ENCODE measurements around the gene RIPPLY3.
"Not testable (repeated sequence)": the region's sequence is repeated elsewhere in the genome, so short reads cannot be mapped to it uniquely, and the experiment has no call there.

RIPPLY3 gene

DNA sequence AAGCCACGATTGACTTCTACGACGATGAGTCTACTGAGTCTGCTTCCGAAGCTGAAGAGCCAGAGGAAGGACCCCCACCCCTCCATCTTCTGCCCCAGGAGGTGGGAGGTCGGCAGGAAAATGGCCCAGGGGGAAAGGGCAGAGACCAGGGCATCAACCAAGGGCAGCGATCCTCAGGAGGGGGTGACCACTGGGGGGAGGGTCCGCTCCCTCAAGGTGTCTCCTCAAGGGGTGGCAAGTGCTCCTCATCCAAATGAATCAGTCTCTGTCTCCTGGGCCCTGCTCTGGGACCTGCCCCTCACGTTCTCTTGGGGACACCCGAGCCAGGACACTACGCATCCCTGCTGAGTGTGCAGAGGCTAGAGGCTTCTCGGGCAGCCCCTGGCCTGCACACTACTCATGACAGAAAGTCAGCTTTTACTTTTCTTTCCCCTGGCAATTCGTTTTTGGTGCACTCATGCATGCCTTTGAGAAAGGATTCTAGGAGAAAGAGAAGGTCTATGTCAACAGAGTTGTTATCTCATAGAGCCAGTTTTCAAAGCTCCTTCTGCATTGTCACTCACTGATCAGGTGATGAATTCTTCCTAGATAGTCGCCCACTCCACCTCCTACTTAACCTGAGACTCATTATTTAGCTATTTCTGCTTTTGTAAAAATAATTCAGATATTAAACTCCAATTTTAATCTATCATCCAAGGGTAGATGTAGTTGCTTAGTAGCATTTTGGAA is 11.6 kb downstream of the RIPPLY3 start:
- DNase-seq (ENCODE audit: low read depth in 2 of 2): no peak

GRCh38 chr21:37026499-37026898 is 20.0 kb downstream of the RIPPLY3 start:
- no peak for DNase-seq (ENCODE audit: low read depth in 2 of 2)

GRCh38 chr21:37028570-37028969 is 22.1 kb downstream of the RIPPLY3 start:
- no peak for DNase-seq (ENCODE audit: low read depth in 2 of 2)

- no peak for DNase-seq (ENCODE audit: low read depth in 2 of 2)
Measured at GRCh38 chr21:37030864-37031263, 24.4 kb downstream of the RIPPLY3 start.

DNA sequence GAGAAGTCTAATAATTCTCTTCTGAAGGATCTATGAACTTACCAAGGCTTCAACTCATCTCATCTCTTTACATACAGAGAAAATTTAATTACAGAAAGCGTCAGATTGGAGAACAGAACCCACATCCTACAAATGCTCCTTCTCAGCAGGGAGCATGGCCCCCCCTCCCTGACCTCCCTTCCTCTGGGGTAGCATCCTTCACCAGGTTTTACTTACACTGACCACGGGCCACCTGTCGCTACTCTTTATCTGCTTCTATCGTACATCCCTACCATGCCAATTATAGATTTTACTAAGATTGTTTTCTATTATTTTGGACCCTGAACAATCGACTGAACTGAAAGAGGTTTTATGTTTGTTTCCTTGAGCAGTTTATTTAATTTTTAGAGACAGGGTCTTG is 25.8 kb downstream of the RIPPLY3 start:
- DNase-seq (ENCODE audit: low read depth in 2 of 2): no peak

DNA sequence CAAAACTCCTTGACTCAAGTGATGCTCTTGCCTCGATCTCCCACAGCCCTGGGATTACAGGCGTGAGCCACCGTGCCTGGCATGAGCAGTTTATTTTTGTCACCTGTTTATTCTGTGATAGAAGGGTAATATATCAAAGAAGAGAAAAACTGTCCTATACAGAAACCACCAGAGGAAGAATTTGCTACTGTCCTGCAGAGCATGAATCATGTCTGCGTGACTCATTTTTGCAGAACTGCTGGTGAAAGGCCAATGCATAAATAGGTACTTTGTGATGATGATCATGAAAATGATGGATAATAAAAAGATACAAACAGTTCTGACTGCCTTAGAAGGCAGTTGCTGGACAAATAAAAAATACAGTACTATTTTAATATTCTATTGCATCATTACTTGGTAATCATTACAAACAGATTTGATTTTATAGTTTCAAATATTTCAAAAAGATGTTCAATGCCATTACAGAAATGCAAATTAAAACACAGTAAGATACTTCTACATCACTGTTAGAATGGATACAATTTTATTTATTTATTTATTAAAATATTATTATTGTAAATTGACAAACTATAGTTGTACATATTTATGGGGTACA is 26.5 kb downstream of the RIPPLY3 start:
- peak in 1 of 2 experiments; percentile 4 for DNase-seq (ENCODE audit: low read depth in 2 of 2)

DNA sequence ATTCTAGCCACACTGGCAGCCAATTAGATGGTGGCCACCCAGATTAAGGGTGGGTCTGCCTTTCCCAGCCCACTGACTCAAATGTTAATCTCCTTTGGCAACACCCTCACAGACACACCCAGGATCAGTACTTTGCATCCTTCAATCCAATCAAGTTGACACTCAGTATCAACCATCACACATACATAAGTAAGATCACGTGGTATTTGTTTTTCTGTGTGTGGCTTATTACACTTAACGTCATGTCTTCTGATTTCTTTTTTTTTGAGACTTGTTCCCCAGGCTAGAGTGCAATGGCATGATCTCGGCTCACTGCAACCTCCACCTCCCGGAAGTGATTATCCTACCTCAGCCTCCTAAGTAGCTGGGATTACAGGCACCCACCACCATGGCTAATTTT is 27.9 kb downstream of the RIPPLY3 start:
- DNase-seq (ENCODE audit: low read depth in 2 of 2): not testable (repeated sequence)

DNA sequence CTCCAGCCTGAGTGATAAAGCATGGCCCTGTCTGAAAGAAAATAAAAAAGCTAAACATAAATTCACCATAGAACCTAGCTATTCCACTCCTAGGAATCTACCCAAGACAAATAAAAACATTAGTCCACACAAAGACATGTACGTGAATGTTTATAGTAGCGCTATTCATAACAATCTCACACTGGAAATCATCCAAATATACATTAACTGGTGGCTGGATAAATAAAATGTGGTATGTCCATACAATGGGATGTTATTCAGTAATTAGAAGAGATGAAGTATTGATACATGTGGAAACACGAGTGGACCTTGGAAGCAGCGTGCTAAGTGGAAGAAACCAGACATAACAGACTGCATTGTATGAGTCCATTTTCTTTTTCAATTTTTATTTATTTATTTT is 29.7 kb downstream of the RIPPLY3 start:
- DNase-seq (ENCODE audit: low read depth in 2 of 2): no peak

DNA sequence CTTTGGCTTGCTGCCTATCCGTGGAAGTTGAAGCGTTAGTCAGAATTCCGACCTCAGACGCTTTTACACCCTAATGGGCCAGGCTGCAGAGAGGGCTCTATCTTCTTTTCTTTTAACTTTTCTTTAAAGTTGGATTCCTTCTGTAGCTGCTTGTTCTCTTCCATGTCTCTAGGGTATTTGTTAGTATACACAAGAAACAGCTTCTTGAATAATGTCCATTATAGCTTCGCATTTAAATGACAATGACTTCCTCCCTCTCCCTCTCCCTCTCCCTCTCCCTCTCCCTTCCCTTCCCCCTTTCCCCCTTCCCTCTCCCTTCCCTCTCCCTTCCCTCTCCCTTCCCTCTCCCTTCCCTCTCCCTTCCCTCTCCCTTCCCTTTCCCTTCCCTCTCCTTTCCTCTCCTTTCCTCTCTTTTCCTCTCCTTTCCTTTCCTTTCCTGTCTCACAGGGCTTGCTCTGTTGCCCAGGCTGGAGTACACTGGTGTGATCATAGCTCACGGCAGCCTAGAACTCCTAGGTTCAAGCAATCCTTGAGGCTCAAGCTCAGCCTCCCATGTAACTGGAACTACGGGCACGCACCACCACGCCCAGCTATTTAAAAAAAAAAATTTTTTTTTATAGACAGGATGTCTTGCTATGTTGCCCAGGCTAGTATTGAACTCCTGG is 33.0 kb downstream of the RIPPLY3 start:
- DNase-seq (ENCODE audit: low read depth in 2 of 2): no peak

GRCh38 chr21:37040212-37040611 is 33.7 kb downstream of the RIPPLY3 start:
- DNase-seq (ENCODE audit: low read depth in 2 of 2): no peak

GRCh38 chr21:37041706-37042271 is 35.3 kb downstream of the RIPPLY3 start:
- DNase-seq (ENCODE audit: low read depth in 2 of 2): no peak

DNA sequence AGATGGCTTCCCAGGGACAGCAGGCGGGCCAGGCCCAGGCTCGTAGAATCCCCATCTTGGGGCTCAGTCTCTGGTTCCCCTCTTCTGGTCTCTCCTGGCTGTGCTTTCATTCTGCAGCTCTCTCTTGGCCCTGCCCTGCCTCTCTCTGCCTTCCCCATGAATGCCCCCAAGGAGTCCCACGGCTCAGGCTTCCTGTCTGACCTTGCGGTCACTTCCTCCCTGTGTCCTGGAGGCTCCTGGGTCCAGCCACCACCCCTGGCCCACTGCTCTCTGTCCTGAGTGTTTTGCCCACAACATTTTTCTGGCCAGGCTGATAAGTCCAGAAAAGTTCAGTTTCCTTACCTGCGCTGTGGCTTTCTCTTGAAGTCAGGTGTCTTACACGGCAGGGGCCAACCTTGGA is 37.3 kb downstream of the RIPPLY3 start:
- no peak for DNase-seq (ENCODE audit: low read depth in 2 of 2)

GRCh38 chr21:37044643-37045042 is 38.1 kb downstream of the RIPPLY3 start:
- DNase-seq (ENCODE audit: low read depth in 2 of 2): no peak

- no peak for DNase-seq (ENCODE audit: low read depth in 2 of 2)
Measured at GRCh38 chr21:37045149-37045548, 38.6 kb downstream of the RIPPLY3 start.

GRCh38 chr21:37045556-37045955 is 39.1 kb downstream of the RIPPLY3 start:
- no peak for DNase-seq (ENCODE audit: low read depth in 2 of 2)

DNA sequence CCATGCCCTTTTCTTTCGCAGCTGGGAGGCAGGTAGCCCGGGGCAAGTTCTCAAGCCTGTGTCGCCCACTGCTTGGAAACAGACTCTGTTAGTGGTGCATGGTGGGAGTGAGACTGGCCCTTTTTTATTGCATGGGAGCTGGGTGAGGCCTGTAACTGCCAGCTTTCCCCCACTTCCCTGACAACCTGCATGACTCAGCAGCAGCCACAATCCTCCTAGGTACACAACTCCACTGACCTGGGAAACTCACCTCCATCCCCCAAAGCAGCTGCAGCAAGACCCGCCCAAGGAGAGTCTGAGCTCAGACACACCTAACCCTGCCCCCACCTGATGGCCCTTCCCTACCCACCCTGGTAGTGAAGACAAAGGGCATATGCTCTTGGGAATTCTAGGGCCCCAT is 40.6 kb downstream of the RIPPLY3 start:
- no peak for DNase-seq (ENCODE audit: low read depth in 2 of 2)

DNA sequence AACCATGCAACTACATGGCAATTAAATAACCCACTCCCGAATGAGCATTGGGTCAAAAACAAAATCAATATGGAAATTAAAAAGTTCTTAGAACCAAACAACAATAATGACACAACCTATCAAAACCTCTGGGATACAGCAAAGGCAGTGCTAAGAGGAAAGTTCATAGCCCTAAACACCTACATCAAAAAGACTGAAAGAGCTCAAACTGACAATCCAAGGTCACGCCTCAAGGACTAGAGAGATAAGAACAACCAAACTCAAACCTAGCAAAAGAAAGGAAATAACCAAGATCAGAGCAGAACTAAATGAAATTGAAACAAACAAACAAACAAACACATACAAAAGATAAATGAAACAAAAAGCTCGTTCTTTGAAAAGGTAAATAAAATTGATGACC is 43.2 kb downstream of the RIPPLY3 start:
- not testable (repeated sequence) for DNase-seq (ENCODE audit: low read depth in 2 of 2)

DNA sequence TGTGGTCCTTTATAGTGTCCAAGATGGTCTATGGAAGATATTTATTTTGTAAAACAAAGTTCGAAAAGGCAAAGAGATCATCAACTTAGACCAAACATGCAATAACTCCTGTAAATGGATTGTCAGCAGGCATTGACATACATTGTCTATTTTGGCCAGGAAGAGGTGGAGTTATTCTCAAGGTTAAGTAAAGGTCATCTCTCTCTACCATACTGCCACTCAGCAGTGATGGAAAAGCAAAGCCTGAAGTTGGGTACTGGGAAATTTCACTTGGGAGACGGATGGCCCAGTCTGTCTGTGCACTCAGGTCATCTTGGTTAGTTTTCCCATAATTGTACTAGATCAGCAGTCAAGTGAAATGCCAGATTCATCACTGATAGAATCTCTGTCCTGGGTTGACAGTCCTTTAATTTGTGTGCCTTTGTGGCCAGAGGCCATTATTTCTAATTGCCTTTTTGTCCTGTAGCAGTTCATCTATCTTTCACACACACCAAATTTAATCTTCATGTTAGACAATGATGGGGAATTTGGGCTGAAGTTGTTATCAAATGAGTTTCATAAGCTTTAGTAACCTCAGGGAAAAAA is 48.9 kb downstream of the RIPPLY3 start:
- DNase-seq (ENCODE audit: low read depth in 2 of 2): no peak

DNA sequence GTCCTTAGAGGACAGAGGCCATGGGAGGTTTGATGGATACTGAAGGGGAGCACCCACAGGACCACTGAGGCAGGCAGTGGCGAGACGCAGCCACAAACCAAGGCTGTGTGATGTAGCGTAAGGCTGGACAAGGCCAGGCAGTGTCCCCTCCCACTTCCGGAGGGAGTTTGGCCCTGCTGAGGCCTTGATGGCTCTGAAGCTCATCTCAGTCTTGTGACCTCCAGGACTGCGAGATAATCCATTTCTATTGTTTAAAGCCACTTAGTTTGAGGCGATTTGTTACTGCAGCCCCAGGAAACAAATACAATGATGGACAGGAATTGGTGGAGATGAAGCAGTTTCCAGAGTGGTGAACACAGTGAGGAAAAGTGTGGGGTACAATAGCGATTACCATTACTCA is 51.1 kb downstream of the RIPPLY3 start:
- DNase-seq (ENCODE audit: low read depth in 2 of 2): no peak

DNA sequence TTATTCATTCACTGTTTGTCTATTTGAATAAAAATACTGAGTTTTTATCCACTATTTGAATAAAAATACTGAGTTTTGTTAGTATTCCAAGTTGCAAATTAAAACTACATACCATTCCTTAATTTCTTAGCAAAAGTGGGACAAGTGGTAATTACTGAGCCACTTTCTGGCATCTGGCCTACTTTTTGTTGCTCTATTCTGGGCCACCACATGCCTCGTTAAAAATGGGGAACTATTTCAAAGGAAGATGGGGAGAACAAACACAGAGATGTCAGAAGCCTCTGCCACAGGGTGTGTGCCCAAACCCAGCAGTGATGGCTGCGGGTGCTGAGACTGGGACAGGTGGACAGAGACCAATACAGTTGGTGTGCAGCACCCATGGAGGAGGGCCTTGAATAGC is 51.8 kb downstream of the RIPPLY3 start:
- DNase-seq (ENCODE audit: low read depth in 2 of 2): no peak

- DNase-seq (ENCODE audit: low read depth in 2 of 2): no peak
Measured at GRCh38 chr21:37059181-37059580, 52.7 kb downstream of the RIPPLY3 start.

DNA sequence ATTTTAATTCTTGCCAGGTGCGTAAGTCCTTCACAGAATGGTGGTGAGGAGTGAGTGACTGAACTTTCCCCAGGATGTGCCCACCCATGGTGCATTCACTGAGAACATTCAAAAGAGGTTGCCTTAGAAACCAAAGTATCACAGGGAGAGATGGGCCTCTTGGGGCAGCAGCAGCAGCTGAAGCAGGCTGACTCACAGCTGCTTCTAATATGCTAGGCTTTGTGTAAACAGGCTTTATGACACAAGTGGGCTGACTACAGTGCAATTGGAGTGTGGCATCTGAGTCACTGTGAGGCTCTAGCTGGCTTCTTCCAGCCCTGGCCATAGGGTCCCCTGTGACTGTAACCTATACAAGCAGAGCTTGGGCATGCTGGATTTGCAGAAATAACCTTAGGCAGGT is 53.8 kb downstream of the RIPPLY3 start:
- DNase-seq (ENCODE audit: low read depth in 2 of 2): peak; percentile 77 to 78
